Peyer's patch (tissue), 4 donors: ENCODE measurements around the gene SFTA2. TPM values are rescaled to one million over a fixed set of nuclear protein-coding genes. Genes with fewer than 3 reads are reported as not detected.
A peak's percentile ranks its signal among the peaks of the same experiment; 100 is the strongest.
"Not testable (repeated sequence)": the region's sequence is repeated elsewhere in the genome, so short reads cannot be mapped to it uniquely, and the experiment has no call there.

Source experiments
- DNase-seq, 3 donors: peaks; one replicate each; pipeline ENCODE4 v3.0.0-alpha.2; 2017 to 2019
- H3K27ac ChIP-seq, 4 donors: fragments of 200-600 bp; sonication (generic); one replicate each; pipeline ENCODE4 v1.5.1; 2016 to 2019
- H3K27me3 ChIP-seq, 2 donors: fragments of 200-600 bp; sonication (generic); one replicate each; pipeline ENCODE4 v1.5.1; 2019
- H3K36me3 ChIP-seq, 3 donors: fragments of 200-600 bp; sonication (generic); one replicate each; pipeline ENCODE4 v1.5.1; 2016 to 2019
- H3K4me1 ChIP-seq, 4 donors: fragments of 200-600 bp; sonication (generic); one replicate each; pipeline ENCODE4 v1.5.1; 2016 to 2019
- H3K4me3 ChIP-seq, 4 donors: fragments of 200-600 bp; sonication (generic); 1 replicate in 3 of 4; 2 replicates in 1 of 4; pipeline ENCODE4 v1.5.1; 2016 to 2019; ENCODE audit warnings: mild to moderate bottlenecking in 1 of 4
- H3K9me3 ChIP-seq, 4 donors: fragments of 200-600 bp; sonication (generic); one replicate each; pipeline ENCODE4 v1.5.1; 2016 to 2019; ENCODE audit warnings: mild to moderate bottlenecking in 1 of 4
- POLR2A ChIP-seq, 2 donors: fragments of 450-650 bp; IDR thresholded peaks; one replicate each; pipeline ENCODE4 v1.5.1; 2017; ENCODE audit warnings: antibody characterized with exemption in 2 of 2, mild to moderate bottlenecking in 2 of 2, moderate library complexity in 2 of 2
- total RNA-seq, 4 donors: library from RNA; depleted of rRNA; stranded (reverse); fragments of >200 nt; gene quantifications; one replicate each; pipeline ENCODE4 v1.1.0, GENCODE V29; 2016
- TF ChIP-seq, protein P1 (sequence below), 6 experiments: fragments of 450-650 bp in 4 of 6; fragments of 200-600 bp in 2 of 6; sonication (generic) in 1 of 6; IDR thresholded peaks; one replicate each; pipeline ENCODE4 v1.5.1; 2017 to 2019; ENCODE audit warnings: antibody characterized with exemption in 6 of 6, mild to moderate bottlenecking in 3 of 6, moderate library complexity in 1 of 6

SFTA2 gene
- total RNA-seq, 4 donors from 2014 or later, result not detected

GRCh38 chr6:30908700-30909099 lies 23.3 kb downstream of the SFTA2 start:
- peaks cover 0 to 10% (median 7%) of the 10 kb centered on the region in 4 donors for H3K4me1 ChIP-seq
- no peaks in the 10 kb centered on the region for H3K27me3 ChIP-seq
- peak overlapping the region in 1 of 4 donors; percentile 47 for H3K27ac ChIP-seq

GRCh38 chr6:30907758-30908591 lies 24.0 kb downstream of the SFTA2 start, which contains the start of gene GTF2H4:
Gene GTF2H4, plus strand, starts transcription at chr6:30908207.
- H3K4me1 ChIP-seq, result peaks cover 0 to 10% (median 5%) of the 10 kb centered on the region in 4 donors
- peak; percentile 95 to 98 (median 96) for DNase-seq
- no peaks in the 10 kb centered on the region for H3K27me3 ChIP-seq
- H3K9me3 ChIP-seq, result no peaks in the 10 kb centered on the region
- TF ChIP-seq, protein P1, sequence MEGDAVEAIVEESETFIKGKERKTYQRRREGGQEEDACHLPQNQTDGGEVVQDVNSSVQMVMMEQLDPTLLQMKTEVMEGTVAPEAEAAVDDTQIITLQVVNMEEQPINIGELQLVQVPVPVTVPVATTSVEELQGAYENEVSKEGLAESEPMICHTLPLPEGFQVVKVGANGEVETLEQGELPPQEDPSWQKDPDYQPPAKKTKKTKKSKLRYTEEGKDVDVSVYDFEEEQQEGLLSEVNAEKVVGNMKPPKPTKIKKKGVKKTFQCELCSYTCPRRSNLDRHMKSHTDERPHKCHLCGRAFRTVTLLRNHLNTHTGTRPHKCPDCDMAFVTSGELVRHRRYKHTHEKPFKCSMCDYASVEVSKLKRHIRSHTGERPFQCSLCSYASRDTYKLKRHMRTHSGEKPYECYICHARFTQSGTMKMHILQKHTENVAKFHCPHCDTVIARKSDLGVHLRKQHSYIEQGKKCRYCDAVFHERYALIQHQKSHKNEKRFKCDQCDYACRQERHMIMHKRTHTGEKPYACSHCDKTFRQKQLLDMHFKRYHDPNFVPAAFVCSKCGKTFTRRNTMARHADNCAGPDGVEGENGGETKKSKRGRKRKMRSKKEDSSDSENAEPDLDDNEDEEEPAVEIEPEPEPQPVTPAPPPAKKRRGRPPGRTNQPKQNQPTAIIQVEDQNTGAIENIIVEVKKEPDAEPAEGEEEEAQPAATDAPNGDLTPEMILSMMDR (IDR thresholded peaks at IDR 0.05), result no peak
- no peak for TF ChIP-seq POLR2A (IDR thresholded peaks at IDR 0.05)
- peaks cover 0 to 16% (median 0%) of the 10 kb centered on the region in 3 donors for H3K36me3 ChIP-seq
- H3K27ac ChIP-seq, result peak within 1 kb of the TSS in 3 of 4 donors; percentile 8 to 47 (median 38)
- peak within 1 kb of the TSS; percentile 47 to 81 (median 74) for H3K4me3 ChIP-seq

More at GRCh38 chr6:30908700-30909099, 23.3 kb downstream of the SFTA2 start:
- H3K9me3 ChIP-seq, result no peaks in the 10 kb centered on the region
- peak overlapping the region; percentile 47 to 81 (median 74) for H3K4me3 ChIP-seq
- H3K36me3 ChIP-seq, result peaks cover 0 to 16% (median 0%) of the 10 kb centered on the region in 3 donors
- no peak for DNase-seq
- TF ChIP-seq POLR2A (IDR thresholded peaks at IDR 0.05), result no peak
- TF ChIP-seq, protein P1 (IDR thresholded peaks at IDR 0.05), result no peak

- DNase-seq, H3K27me3 ChIP-seq, H3K9me3 ChIP-seq: not testable (repeated sequence)
- H3K4me3 ChIP-seq, result peak overlapping the region; percentile 47 to 81 (median 74)
- H3K36me3 ChIP-seq, result peaks cover 0 to 16% (median 0%) of the 10 kb centered on the region in 3 donors
- H3K4me1 ChIP-seq, result peaks cover 0 to 10% (median 8%) of the 10 kb centered on the region in 4 donors
- H3K27ac ChIP-seq, result peak overlapping the region in 3 of 4 donors; percentile 8 to 47 (median 16)
Observed at GRCh38 chr6:30907290-30907757, 24.6 kb downstream of the SFTA2 start.

DNA sequence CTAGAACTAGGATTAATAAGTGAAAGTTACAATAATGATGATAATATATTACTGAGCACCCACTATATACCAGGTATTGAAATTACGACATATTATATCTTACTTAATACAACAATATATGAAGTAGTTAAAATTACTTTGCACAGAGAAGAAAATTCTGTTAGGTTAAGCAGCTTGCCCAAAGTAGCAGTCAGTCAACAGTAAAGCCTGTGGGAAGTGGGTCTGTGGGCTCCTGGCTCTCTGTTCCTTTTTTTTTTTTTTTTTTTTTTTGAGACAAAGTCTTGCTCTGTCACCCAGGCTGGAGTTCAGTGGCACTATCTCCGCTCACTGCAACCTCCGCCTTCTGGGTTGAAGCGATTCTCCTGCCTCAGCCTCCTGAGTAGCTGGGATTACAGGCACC lies 28.7 kb downstream of the SFTA2 start:
- TF ChIP-seq, protein P1 (IDR thresholded peaks at IDR 0.05), result no peak
- TF ChIP-seq POLR2A (IDR thresholded peaks at IDR 0.05), result no peak

GRCh38 chr6:30902709-30903108 lies 29.3 kb downstream of the SFTA2 start:
- Histone ChIP-seq H3K4me1 (peaks cover 0 to 5% (median 2%) of the 10 kb centered on the region in 4 donors), H3K36me3 (peaks cover 0 to 22% (median 0%) of the 10 kb centered on the region in 3 donors), H3K27me3 (no peaks in the 10 kb centered on the region), H3K9me3 (no peaks in the 10 kb centered on the region), H3K4me3 (no peak overlapping the region), H3K27ac (no peak overlapping the region)
- DNase-seq, result peak in 1 of 3 donors; percentile 37
- TF ChIP-seq, protein P1 (IDR thresholded peaks at IDR 0.05), result no peak
- no peak for TF ChIP-seq POLR2A (IDR thresholded peaks at IDR 0.05)

More for the DNA sequence above, 28.7 kb downstream of the SFTA2 start:
- Histone ChIP-seq H3K36me3 (peaks cover 0 to 17% (median 0%) of the 10 kb centered on the region in 3 donors), H3K4me1 (peaks cover 0 to 5% (median 2%) of the 10 kb centered on the region in 4 donors), H3K9me3 (no peaks in the 10 kb centered on the region), H3K27me3 (no peaks in the 10 kb centered on the region), H3K27ac (no peak overlapping the region), H3K4me3 (no peak overlapping the region)
- peak in 1 of 3 donors; percentile 28 for DNase-seq

DNA sequence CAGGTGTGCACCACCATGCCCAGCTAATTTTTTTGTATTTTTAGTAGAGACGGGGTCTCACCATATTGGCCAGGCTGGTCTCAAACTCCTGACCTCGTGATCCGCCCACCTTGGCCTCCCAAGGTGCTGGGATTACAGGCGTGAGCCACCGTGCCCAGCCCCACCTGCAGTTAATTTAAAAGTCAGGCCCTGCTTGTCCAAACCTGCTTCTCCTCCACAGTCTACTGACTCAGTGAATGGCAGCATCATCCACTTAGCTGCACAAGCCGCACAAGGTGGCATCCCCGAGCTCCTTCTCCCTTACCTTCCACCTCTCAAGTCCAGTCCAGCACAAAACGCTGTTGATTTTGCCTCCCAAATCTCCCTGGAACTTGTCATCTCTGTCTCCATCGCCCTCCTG lies 29.8 kb downstream of the SFTA2 start:
- H3K27ac ChIP-seq, H3K4me1 ChIP-seq, H3K9me3 ChIP-seq, H3K4me3 ChIP-seq, H3K27me3 ChIP-seq, DNase-seq: not testable (repeated sequence)
- peaks cover 0 to 27% (median 0%) of the 10 kb centered on the region in 3 donors for H3K36me3 ChIP-seq
